Neural cell (in vitro differentiated cells): ENCODE results near the gene ERH. TPM values are rescaled to one million over a fixed set of nuclear protein-coding genes. Genes with fewer than 3 reads are reported as not detected.

Source experiments
- H2AFZ ChIP-seq: fragments of 200-600, 300-800 bp; sonication (generic), shearing (Covaris generic); 2 replicates; pipeline ENCODE4 v1.6.0; 2014; ENCODE audit warnings: low read depth, mild to moderate bottlenecking, antibody characterized with exemption, low read length, moderate library complexity
- H3F3A ChIP-seq: fragments of 200-600 bp; shearing (Covaris generic); 2 replicates; pipeline ENCODE4 v1.6.1; 2016; ENCODE audit warnings: mild to moderate bottlenecking, moderate library complexity, mixed read lengths, antibody characterized with exemption, low read length; ENCODE audit not compliant: insufficient read depth, poor library complexity, severe bottlenecking
- H3K27ac ChIP-seq: fragments of 200-600, 300-800 bp; sonication (generic), shearing (Covaris generic); 2 replicates; pipeline ENCODE4 v1.5.1; 2014; ENCODE audit warnings: mild to moderate bottlenecking, low read length, moderate library complexity
- H3K27me3 ChIP-seq: fragments of 300-800, 200-600 bp; sonication (generic), shearing (Covaris generic); 2 replicates; pipeline ENCODE4 v1.6.0; 2014; ENCODE audit warnings: mild to moderate bottlenecking, low read depth, low read length, moderate library complexity; ENCODE audit not compliant: insufficient read depth
- H3K36me3 ChIP-seq: fragments of 300-800, 200-600 bp; sonication (generic), shearing (Covaris generic); 2 replicates; pipeline ENCODE4 v1.5.1; 2014; ENCODE audit warnings: mild to moderate bottlenecking, antibody characterized with exemption, low read length, moderate library complexity; ENCODE audit not compliant: insufficient read depth
- H3K4me2 ChIP-seq: fragments of 300-800, 200-600 bp; sonication (generic), shearing (Covaris generic); 2 replicates; pipeline ENCODE4 v1.6.0; 2014; ENCODE audit warnings: mild to moderate bottlenecking, low read length
- H3K4me3 ChIP-seq: fragments of 300-800, 200-600 bp; sonication (generic), shearing (Covaris generic); 2 replicates; pipeline ENCODE4 v1.5.1; 2014; ENCODE audit warnings: mild to moderate bottlenecking, low read length, moderate library complexity
- H3K79me2 ChIP-seq: fragments of 200-600 bp; shearing (Covaris generic); replicated peaks from 2 replicates; pipeline ENCODE4 v1.6.0; 2014; ENCODE audit warnings: mild to moderate bottlenecking, low read length, moderate library complexity; ENCODE audit not compliant: insufficient read depth
- H3K9ac ChIP-seq: fragments of 300-800, 200-600 bp; sonication (generic), shearing (Covaris generic); 2 replicates; pipeline ENCODE4 v1.6.1; 2016; ENCODE audit warnings: mild to moderate bottlenecking, low read length, mixed read lengths
- H3K9me2 ChIP-seq: fragments of 200-600 bp; shearing (Covaris generic); 2 replicates; pipeline ENCODE4 v1.6.1; 2016; ENCODE audit warnings: mild to moderate bottlenecking, low read length, mixed read lengths; ENCODE audit not compliant: insufficient read depth
- H3K9me3 ChIP-seq: fragments of 200-600, 300-800 bp; sonication (generic), shearing (Covaris generic); 2 replicates; pipeline ENCODE4 v1.6.1; 2016; ENCODE audit warnings: mild to moderate bottlenecking, mixed run types, low read length, moderate library complexity, mixed read lengths
- H4K20me1 ChIP-seq: fragments of 200-600 bp; shearing (Covaris generic); 2 replicates; pipeline ENCODE4 v1.6.1; 2016; ENCODE audit warnings: mild to moderate bottlenecking, mixed run types; ENCODE audit not compliant: insufficient read depth
- EP300 ChIP-seq: fragments of 450-650 bp; conservative IDR thresholded peaks from 2 replicates; pipeline ENCODE4 v1.6.1; 2014; ENCODE audit warnings: antibody characterized with exemption, mild to moderate bottlenecking, moderate library complexity; ENCODE audit not compliant: poor library complexity, severe bottlenecking
- EZH2 ChIP-seq: fragments of 200-600, 300-800 bp; shearing (Covaris generic), sonication (generic); IDR thresholded peaks from 2 replicates; pipeline ENCODE4 v1.6.1; 2014; ENCODE audit warnings: antibody characterized with exemption, low read length, borderline replicate concordance, mild to moderate bottlenecking; ENCODE audit not compliant: insufficient read depth, poor library complexity, severe bottlenecking
- MXI1 ChIP-seq: fragments of 450-650 bp; conservative IDR thresholded peaks from 2 replicates; pipeline ENCODE4 v1.6.1; 2014; ENCODE audit warnings: antibody characterized with exemption, mild to moderate bottlenecking; ENCODE audit not compliant: poor library complexity, severe bottlenecking
- POLR2AphosphoS5 ChIP-seq: IDR thresholded peaks from 2 replicates; pipeline ENCODE4 v1.6.1; 2012
- RAD21 ChIP-seq: fragments of 450-650 bp; conservative IDR thresholded peaks from 2 replicates; pipeline ENCODE4 v1.6.1; 2014; ENCODE audit warnings: antibody characterized with exemption, mild to moderate bottlenecking, moderate library complexity
- SMC3 ChIP-seq: fragments of 450-650 bp; conservative IDR thresholded peaks from 2 replicates; pipeline ENCODE4 v1.6.1; 2014; ENCODE audit warnings: antibody characterized with exemption, mild to moderate bottlenecking, moderate library complexity; ENCODE audit not compliant: poor library complexity
- TAF1 ChIP-seq: IDR thresholded peaks from 2 replicates; pipeline ENCODE4 v1.6.1; 2012; ENCODE audit warnings: low read depth
- polyA plus RNA-seq: library from polyadenylated mRNA; depleted of rRNA; stranded (reverse); fragments of >200 nt; gene quantifications from 2 replicates; pipeline ENCODE4 v1.2.3, GENCODE V29; 2014
- TF ChIP-seq, protein P1 (sequence below): fragments of 450-650 bp; IDR thresholded peaks from 2 replicates; pipeline ENCODE4 v1.5.1; 2014; ENCODE audit warnings: antibody characterized with exemption, mild to moderate bottlenecking, moderate library complexity; ENCODE audit not compliant: poor library complexity, severe bottlenecking
- TF ChIP-seq, protein P2 (sequence below): IDR thresholded peaks from 2 replicates; pipeline ENCODE4 v1.6.1; 2012; ENCODE audit warnings: borderline replicate concordance

Gene ERH
- polyA plus RNA-seq, 1 donor from 2014 or later: 480 TPM

DNA sequence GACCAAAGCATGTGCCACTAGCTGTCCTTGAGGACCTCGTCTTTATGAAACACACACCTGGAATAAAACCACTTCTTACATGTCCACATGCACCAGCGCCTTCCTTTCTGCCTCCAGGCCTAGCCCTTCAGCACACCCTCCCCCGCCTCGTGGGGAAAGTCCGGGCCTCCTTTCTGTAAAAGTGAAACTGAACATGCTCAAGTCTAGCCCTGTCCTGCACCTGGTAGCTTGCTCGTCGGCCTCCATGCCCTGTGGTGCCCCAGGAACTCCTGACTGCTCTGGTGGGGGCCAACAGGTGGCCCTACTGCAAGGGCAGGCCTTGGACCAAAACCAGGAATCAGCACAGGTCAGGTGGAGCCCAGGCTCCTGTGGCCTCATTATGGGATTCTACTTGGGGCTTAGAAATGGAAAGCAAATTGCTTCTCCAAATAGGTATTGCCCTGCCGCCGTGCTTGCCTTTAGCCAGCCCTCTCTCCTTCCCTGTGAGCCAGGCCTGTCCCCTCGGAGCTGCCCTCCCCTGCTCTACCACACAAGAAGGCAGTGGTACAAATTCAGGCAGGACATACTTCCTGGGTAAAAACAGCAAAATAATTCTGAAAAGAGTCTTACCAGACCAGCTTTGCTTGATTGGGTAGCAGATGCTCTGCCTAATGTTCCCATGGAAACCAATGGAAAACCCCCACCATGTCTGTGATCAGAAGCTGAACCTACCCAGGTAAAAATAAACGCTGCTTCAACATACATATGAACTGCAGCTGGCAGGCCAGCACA, 43.5 kb downstream of the ERH start:
- Histone ChIP-seq H3K27ac (no peak overlapping the region), H3K9me2 (no peaks in the 10 kb centered on the region), H3K4me2 (no peak overlapping the region), H3K4me3 (no peak overlapping the region), H4K20me1 (no peaks in the 10 kb centered on the region), H3K27me3 (no peaks in the 10 kb centered on the region), H3K9me3 (no peaks in the 10 kb centered on the region), H3K79me2 (no peaks in the 10 kb centered on the region), H2AFZ (no peak overlapping the region), H3K9ac (no peak overlapping the region), H3K36me3 (no peaks in the 10 kb centered on the region), H3F3A (no peaks in the 10 kb centered on the region)
- TF ChIP-seq, protein P1, sequence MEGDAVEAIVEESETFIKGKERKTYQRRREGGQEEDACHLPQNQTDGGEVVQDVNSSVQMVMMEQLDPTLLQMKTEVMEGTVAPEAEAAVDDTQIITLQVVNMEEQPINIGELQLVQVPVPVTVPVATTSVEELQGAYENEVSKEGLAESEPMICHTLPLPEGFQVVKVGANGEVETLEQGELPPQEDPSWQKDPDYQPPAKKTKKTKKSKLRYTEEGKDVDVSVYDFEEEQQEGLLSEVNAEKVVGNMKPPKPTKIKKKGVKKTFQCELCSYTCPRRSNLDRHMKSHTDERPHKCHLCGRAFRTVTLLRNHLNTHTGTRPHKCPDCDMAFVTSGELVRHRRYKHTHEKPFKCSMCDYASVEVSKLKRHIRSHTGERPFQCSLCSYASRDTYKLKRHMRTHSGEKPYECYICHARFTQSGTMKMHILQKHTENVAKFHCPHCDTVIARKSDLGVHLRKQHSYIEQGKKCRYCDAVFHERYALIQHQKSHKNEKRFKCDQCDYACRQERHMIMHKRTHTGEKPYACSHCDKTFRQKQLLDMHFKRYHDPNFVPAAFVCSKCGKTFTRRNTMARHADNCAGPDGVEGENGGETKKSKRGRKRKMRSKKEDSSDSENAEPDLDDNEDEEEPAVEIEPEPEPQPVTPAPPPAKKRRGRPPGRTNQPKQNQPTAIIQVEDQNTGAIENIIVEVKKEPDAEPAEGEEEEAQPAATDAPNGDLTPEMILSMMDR: no peak
- TF ChIP-seq, protein P2, sequence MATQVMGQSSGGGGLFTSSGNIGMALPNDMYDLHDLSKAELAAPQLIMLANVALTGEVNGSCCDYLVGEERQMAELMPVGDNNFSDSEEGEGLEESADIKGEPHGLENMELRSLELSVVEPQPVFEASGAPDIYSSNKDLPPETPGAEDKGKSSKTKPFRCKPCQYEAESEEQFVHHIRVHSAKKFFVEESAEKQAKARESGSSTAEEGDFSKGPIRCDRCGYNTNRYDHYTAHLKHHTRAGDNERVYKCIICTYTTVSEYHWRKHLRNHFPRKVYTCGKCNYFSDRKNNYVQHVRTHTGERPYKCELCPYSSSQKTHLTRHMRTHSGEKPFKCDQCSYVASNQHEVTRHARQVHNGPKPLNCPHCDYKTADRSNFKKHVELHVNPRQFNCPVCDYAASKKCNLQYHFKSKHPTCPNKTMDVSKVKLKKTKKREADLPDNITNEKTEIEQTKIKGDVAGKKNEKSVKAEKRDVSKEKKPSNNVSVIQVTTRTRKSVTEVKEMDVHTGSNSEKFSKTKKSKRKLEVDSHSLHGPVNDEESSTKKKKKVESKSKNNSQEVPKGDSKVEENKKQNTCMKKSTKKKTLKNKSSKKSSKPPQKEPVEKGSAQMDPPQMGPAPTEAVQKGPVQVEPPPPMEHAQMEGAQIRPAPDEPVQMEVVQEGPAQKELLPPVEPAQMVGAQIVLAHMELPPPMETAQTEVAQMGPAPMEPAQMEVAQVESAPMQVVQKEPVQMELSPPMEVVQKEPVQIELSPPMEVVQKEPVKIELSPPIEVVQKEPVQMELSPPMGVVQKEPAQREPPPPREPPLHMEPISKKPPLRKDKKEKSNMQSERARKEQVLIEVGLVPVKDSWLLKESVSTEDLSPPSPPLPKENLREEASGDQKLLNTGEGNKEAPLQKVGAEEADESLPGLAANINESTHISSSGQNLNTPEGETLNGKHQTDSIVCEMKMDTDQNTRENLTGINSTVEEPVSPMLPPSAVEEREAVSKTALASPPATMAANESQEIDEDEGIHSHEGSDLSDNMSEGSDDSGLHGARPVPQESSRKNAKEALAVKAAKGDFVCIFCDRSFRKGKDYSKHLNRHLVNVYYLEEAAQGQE: no peak
- TF ChIP-seq EP300: no peak
- TF ChIP-seq SMC3: no peak
- TF ChIP-seq TAF1: no peak
- no peak for TF ChIP-seq EZH2
- TF ChIP-seq RAD21: no peak
- TF ChIP-seq POLR2AphosphoS5: no peak
- TF ChIP-seq MXI1: no peak

DNA sequence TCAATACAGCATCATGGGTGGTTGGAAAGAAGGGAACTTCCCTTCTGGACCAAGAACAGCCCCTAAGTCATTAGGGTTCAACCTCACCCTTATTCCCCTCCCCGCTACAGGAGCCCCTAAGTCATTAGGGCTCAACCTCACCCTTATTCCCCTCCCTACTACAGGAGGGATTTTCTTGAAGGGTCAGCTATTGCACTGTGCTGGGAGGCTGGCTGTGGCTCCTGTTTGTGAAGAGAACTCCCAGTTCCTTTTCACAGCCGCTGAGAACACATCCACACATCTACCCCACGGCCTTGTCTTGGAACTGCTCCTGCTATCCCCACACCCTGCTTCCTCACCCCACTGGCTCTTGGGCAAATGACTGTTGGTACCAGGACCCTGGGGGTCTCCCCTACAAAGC, 44.9 kb downstream of the ERH start:
- H3F3A ChIP-seq: no peaks in the 10 kb centered on the region
- no peaks in the 10 kb centered on the region for H3K36me3 ChIP-seq
- no peaks in the 10 kb centered on the region for H3K79me2 ChIP-seq
- TF ChIP-seq EP300: no peak
- no peak for TF ChIP-seq RAD21
- TF ChIP-seq SMC3: no peak
- TF ChIP-seq, protein P1: no peak
- TF ChIP-seq EZH2: no peak
- TF ChIP-seq, protein P2: no peak
- no peak for TF ChIP-seq POLR2AphosphoS5
- no peak for TF ChIP-seq TAF1
- no peak for TF ChIP-seq MXI1
- H3K9me2 ChIP-seq: no peaks in the 10 kb centered on the region
- no peaks in the 10 kb centered on the region for H3K27me3 ChIP-seq
- no peaks in the 10 kb centered on the region for H3K9me3 ChIP-seq
- no peak overlapping the region for H3K4me2 ChIP-seq
- H3K9ac ChIP-seq: no peak overlapping the region
- no peak overlapping the region for H2AFZ ChIP-seq
- H3K27ac ChIP-seq: no peak overlapping the region
- H4K20me1 ChIP-seq: no peaks in the 10 kb centered on the region
- no peak overlapping the region for H3K4me3 ChIP-seq
